HG03280 (cell line): ENCODE data around the gene PSMC5.
"Not testable (repeated sequence)": the region's sequence is repeated elsewhere in the genome, so short reads cannot be mapped to it uniquely, and the experiment has no call there.

ENCODE experiments used
- ATAC-seq: cut with Tn5 transposase; IDR thresholded peaks from one replicate; pipeline ENCODE4 v1.9.1; 2021; ENCODE audit warnings: mild to moderate bottlenecking, moderate library complexity; ENCODE audit not compliant: unreplicated experiment

The PSMC5 gene

DNA sequence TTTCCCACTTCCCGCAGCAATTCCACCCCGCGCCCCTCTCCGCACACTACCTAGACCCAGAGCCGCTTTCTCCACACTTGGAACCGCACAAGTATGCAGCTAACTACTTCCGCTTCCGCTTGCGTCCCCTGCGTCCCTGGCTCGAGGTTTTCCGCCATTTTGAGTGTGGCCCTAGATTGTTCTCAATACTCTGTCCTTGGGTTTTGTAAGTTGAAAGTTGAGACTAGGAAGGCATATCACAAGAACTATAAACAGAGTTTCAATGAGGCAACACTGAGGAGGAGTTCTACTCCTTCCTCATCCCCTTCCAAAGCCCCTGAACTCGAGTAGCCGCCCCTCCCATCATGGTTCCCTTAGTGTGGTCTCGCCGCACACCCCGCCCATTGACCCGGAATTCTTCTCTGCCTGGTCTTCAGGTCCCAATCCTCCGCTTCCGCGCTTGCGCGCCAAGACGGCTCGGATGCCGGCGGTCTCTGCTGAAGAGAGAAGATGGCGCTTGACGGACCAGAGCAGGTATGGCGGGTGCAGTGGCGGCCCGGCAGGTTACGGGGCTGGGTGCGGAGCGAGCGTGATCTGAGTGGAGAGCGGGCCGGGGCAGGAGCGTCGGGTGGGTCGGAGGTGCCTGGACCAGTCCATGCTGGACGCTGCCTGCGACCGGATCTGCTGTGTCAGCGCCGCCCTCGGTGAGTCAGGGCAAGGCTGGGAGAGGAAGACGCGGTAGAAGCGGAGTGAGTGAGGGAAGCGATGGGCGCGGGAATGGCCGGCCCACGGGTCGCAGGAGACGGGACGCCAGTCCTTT lies at the start of gene PSMC5, which contains the start of gene FTSJ3:
PSMC5 (plus strand) TSS at position 430 of the 799 bp plus-strand sequence; CDS start at position 490, 60 bp downstream.
FTSJ3 (minus strand) TSS at position 662 of the 799 bp plus-strand sequence. CDS start 761 bp downstream, outside the sequence.
- ATAC-seq = peak; percentile 91

DNA sequence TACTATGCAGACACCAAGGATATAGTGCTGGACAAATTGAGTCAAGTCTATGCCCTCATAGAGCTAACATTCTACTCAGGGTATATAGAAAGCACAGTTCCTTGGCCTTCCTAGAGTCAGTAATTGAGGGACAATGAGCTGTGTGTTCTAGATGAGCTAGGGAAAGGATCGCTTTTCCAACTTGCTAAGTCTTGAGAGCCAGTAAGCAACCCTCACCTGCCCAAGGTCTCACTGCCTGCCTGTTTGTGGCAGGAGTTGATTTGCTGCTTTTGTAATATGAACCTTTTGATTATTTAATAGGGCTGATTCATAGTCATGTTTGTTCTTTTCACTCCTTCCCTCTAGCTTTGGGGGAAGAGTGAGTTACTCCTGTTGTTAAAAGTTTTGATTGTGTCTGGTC lies 46.7 kb upstream of the PSMC5 start:
- no peak for ATAC-seq

DNA sequence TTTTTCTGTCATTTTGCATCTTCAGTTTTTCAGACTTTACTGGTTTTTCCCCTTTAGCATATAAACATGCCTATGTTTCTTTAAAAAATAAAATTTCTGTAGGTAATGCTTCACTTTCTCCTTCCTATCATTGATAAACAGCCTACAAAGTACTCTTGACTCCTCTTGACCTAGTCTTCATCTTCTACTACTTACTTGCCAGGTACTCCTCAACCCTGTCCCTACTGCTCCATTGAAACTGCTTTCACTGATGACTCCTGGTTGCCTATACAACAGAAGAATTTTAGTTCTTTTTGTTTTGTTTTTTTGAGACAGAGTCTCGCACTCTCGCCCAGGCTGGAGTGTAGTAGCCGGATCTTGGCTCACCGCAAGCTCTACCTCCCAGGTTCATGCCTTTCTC lies 46.3 kb upstream of the PSMC5 start:
- no peak for ATAC-seq

DNA sequence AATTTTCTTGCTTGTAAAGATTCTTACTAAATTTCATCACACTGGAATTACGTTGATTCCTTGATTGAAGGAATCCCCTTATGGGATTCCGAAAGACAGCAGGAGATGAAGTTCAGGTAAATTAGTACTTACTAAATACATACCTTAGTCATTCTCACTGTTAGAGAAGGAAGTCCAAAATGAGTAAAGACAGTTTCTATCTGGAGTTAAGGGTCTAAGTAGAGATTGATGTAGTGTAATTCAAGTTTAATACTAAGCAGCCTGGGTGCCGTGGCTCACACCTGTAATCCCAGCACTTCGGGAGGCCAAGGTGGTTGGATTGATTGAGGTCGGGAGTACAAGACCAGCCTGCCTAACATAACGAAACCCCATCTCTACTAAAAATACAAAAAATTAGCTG lies 43.7 kb upstream of the PSMC5 start:
- ATAC-seq = no peak

DNA sequence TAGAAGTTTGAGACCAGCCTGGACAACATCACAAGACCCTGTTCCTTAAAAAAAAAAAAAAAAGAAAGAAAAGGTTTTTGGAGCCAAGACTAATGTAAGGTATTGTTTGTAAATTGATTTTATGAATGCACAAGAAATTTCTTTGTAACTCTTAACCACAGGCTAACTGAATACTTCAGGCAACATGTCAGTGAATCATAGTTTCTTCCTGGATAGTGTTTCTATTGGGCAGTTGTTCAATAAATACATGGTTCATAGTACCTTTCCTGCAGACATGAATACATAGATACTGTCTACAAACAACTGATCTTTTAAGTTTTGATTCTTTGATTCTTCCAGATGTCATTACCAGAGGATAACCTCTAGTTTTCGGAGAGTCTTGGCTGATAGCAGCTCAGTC lies 41.7 kb upstream of the PSMC5 start:
- ATAC-seq = no peak

DNA sequence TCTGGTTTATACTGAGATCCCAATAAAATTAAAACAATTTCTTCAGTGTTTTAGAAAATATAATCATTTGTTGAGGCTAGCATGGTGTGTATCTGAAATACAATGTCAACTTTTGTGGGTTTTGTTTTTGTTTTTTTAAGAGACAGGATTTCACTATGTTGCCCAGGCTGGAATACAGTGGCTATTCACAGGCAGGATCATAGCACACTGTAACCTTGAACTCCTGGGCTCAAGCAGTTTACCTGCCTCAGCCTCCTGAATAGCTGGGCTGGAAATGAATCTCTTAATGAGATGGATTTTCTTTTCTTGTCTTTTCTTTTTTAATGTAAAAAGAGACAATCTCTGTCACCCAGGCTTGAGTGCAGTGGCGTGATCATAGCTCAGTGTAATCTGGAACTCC lies 41.1 kb upstream of the PSMC5 start:
- no peak for ATAC-seq

DNA sequence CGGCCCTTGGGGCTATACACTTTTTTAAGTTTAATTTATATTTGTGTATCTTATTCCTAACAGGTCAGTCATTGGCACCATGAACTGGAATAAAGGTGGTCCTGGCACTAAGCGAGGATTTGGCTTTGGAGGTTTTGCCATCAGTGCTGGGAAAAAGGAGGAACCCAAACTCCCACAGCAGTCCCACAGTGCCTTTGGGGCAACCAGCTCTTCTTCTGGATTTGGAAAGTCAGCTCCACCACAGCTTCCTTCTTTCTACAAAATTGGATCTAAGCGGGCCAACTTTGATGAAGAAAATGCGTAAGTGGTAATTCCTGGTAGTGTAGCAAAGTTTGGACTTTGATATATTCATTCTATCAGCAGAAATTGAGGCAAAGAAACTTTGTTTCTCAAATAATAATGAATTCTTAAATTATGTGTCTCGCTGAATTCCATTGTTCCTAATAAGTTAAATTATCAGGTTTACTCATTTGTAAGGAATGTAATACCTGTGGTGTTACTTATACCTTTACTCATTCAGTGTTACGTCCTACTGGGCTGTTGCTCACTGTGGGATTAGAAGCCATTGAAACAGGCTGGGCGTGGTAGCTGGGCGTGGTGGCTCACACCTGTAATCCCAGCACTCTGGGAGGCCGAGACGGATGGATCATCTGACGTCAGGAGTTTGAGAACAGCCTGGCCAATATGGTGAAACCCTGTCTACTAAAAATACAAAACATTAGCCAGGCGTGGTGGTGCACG lies 40.1 kb upstream of the PSMC5 start:
- no peak for ATAC-seq

DNA sequence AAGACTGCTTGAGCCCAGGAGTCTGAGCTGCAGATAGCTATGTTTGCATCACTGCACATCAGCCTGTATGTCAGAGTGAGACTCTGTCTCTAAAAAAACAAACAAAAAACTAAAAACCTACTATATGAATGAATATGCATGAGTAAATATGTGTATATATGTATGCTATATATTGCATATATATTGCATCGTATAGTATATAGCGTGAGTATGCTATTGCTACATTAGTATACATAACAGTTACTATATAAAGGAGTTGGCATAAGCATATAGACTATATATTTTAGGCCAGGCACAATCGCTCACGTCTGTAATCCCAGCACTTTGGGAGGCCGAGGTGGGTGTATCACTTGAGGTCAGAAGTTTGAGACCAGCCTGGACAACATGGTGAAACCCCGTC lies 37.2 kb upstream of the PSMC5 start:
- ATAC-seq = no peak

DNA sequence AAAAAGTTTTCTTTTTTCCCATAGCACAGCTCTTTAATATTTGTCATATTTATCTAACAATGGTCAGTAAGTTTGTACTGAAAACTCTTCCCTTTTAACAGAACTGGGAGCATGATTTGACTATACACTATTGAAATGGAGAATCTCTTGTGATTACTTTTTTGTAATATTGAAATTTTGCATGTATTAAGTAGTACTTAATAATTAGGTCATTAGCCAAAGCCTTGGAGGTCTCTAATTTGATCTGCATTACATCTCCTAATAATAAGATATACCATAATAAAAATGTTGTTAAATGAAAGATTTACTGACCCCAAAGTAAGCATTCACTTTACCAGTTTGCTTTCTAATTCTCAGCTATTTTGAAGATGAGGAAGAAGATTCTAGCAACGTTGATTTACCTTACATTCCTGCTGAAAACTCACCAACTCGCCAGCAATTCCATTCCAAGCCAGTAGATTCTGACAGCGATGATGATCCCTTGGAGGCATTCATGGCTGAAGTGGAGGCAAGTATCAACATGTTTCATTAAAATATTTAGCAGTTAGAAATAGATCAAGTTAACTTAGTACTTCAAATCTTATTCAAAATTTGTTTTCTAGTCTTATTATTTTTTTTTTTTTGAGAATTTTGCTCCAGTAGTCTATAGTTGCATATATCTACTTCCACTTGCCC lies 35.0 kb upstream of the PSMC5 start:
- no peak for ATAC-seq

DNA sequence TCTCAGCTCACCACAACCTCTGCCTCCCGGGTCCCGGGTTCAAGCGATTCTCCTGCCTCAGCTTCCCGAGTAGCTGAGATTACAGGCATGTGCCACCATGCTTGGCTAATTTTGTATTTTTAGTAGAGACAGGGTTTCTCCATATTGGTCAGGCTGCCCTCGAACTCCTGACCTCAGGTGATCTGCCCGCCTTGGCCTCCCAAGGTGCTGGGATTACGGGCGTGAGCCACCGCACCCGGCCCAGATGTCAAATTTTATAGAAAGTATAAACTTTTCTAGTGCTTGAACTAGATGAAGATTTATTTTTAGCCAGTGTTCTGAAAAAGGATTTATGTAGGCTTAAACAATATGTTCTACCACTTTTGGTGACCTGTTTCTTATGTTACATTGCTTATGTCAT lies 30.9 kb upstream of the PSMC5 start:
- not testable (repeated sequence) for ATAC-seq

DNA sequence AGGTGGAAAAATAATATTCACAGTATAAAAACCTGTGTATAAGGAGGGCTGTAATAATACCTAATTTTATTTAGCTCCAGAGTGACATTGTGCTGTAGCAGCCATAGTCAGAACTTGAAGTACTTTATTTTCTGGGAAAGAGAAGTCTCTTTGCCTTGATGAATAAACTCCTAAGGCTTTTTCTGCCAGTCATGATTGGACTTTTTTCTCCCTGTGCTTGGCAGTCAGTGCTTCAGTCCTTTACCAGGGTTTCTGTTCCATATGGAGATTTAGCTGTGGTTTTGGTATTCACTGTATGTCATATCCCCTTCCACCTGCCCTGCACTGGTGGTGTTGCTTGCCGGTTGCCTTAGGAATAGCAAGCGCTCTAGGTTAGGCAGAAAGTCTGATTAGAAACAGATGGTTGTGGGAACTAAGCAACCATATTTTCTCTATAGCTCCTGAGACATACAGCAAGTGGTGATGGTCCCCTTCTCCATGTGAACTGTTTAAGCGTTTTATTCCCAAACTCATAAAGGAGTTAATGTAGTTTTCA lies 28.6 kb upstream of the PSMC5 start:
- no peak for ATAC-seq

DNA sequence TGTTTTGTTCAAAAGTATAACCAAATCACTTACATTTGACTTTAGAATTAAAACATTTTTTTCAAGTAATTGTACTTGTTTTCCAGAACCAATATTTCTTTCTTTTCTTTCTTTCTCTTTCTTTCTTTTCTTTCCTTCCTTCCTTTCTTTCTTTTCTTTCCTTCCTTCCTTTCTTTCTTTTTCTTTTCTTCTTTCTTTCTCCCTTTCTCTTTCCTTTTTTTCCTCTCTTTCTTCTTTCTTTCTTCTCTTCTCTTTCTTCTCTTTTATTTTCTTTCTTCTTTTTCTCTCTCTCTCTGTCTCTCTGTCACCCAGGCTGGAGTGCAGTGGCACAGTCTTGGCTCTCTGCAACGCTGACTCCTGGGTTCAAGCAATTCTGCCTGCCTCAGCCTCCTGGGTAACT lies 26.4 kb upstream of the PSMC5 start:
- no peak for ATAC-seq

DNA sequence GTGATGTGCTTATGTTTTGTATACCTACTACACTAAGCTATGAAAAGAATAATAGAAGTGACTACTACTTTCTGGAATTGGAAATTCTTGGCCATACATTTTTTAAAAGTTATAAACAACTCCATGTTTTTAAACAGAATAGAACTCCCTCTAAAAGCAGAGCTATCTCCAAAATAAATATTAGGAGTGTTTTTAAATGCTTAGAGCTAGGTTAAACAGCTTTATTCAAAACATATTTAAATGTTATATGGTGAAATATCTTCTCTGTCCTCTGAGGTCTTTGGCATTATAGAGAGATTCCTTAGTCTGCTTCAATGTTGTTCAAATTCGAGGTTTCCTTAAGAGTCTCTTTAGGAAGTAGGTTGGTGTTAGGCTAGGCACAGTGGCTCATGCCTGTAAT lies 22.9 kb upstream of the PSMC5 start:
- ATAC-seq = no peak

DNA sequence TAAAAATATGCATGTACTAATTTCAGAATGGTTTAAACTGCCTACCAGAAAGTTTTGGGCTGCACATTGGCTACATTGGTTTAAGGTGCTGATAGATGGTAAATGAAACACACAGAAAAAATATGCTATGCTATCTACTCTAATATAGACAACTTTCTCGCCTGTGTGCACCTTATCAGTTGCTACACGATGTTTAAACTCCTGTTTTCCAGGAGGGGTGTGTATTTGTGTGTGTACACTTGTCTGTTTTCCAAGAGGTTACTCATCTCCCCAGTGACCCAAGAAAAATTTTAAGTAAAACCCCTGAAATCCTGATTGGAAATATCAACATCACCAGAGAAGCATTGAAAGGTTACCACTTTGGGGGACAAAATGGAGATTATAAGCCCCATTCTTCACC lies 21.6 kb upstream of the PSMC5 start:
- ATAC-seq = no peak

DNA sequence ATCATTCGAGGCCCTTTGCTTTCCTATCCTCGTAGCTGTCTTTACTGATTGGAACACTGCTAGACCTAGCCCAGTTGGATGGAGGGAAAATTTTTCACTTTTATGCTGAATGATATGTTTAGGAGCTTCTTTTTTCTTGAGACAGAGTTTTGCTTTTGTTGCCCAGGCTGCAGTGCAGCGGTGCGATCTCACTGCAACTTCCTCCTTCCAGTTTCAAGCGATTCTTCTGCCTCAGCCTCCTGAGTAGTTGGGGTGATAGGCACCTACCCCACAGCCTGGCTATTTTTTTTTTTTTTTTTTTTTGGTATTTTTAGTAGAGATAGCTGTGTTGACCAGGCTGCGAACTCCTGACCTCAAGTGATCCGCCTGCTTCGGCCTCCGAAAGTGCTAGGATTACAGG lies 17.3 kb upstream of the PSMC5 start:
- no peak for ATAC-seq

DNA sequence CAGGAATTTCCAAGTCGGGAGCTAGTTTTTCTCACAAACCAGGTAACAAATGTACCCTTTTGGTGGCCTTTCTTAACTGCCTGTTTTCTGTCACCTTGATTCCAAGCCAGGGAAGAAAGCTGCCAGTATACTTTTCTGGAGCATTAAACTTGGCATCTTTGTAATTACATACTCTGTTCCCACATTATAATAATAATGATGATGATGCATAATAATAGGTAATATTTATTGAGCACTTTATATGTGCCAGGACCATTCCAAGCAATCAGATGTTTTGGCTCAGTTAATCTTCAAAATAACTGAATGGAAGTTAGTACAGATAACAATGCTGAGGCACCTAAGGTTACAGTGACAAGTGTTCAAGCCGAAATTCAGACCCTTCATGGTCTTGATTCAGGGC lies 11.1 kb upstream of the PSMC5 start:
- no peak for ATAC-seq

DNA sequence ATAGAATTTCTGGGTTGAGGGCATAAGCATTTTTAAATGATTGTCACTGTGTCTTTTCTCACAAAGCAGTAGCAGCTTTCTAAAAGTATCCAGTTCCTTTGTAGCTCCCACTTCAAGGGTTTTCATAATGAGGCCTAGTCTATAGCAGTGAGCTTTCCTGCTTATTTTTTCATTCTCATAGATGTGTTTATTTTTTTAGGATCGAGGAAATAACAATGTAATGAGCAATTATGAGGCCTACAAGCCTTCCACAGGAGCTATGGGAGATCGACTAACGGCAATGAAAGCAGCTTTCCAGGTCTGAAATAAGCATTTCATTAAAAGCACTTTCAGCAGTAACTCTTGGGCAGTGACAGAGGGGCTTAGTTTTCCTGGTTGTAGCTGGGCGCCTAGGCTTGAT lies 10.6 kb upstream of the PSMC5 start:
- ATAC-seq = no peak

DNA sequence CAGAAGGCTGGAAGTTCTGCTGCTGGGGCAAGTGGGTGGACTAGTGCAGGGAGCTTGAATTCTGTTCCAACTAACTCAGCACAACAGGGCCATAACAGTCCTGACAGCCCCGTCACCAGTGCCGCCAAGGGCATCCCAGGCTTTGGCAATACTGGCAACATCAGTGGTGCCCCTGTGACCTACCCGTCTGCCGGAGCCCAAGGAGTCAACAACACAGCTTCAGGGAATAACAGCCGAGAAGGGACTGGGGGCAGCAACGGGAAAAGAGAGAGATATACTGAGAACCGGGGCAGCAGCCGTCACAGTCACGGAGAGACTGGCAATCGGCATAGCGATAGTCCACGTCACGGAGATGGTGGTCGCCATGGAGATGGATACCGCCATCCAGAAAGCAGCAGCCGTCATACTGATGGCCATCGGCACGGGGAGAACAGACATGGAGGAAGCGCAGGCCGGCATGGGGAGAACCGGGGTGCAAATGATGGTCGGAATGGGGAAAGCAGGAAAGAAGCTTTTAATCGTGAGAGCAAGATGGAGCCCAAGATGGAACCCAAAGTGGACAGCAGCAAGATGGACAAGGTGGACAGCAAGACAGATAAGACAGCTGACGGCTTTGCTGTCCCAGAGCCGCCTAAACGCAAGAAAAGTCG lies 9.4 kb upstream of the PSMC5 start:
- no peak for ATAC-seq

DNA sequence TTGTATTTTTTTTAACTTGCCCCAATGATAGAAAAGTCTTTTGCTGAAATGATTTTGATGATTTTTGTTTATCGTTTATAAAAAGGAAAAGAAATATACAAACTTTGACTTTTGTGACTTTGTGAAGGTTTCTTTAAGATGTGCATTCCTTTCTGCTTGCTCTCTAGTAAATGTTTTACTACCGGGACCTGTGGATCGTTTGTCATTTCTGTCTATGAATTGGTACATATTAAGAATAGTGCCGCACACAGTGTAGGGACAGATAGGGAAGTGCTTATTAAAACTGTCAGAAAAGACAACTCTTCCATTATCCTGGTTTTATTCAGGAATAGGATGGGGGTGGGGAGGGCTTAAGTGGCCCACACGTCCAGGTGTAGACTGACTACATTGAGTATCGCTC lies 8.1 kb upstream of the PSMC5 start:
- ATAC-seq = no peak

DNA sequence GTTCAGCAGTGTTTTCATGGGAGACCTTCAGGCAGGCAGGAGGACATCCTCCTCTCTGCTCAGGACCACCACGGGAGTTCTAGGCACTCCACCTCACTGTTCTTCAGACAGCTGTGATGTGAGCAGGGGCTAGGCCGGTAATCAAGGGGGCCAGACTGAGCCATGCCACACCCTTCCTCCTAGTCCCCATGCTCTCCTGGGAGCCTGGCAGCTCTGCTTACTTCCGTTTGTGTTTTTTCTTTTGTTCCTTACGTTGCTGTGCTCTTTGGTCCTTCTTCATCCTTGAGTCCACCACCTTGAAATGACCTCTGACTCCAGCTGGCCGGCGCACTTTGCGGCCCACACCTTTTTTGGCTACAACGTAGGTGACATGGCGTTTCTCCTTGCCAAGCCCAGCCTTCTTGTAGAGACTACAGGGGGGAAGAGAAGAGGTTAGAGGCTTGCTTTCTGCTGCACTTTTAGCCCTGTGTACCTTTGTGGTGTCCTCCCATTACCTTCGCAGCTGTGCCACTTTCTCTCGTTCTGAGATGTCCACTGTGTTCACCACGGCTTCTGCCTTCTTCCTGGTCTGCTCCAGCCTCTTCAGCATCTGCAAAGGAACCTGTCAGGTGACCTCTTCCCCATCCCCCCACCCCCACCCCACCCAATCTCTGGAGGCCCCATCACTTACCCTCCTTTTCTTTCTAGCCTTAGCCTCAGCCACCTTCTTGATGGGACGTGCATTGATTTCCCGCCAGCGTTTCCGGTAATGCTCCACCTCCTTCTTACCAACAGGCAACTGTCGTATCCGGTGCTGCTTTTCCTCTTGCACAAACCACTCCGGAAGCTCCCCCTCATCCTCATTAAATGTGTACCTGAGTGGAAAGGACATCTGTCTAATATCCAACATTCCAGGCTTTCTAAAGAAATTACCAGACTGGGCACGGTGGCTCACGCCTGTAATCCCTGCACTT lies 7.4 kb upstream of the PSMC5 start:
- no peak for ATAC-seq
